Vagina (tissue), 2 donors: ENCODE measurements around the gene TSACC.
A peak's percentile ranks its signal among the peaks of the same experiment; 100 is the strongest.

Experiments used
- POLR2A ChIP-seq, 2 donors: fragments of 450-650 bp; IDR thresholded peaks; one replicate each; pipeline ENCODE4 v1.6.1; 2017; ENCODE audit warnings: antibody characterized with exemption in 2 of 2, mild to moderate bottlenecking in 2 of 2, moderate library complexity in 2 of 2
- POLR2AphosphoS5 ChIP-seq, 2 donors: sonication (generic); formaldehyde crosslinking; IDR thresholded peaks; one replicate each; pipeline ENCODE4 v1.9.0; 2017; ENCODE audit warnings: antibody characterized with exemption in 2 of 2, mild to moderate bottlenecking in 2 of 2, low read depth in 1 of 2; ENCODE audit not compliant: insufficient read depth in 1 of 2
- TF ChIP-seq, protein P1 (sequence below), 3 experiments: fragments of 450-650 bp in 2 of 3; fragments of 200-600 bp in 1 of 3; sonication (generic) in 1 of 3; IDR thresholded peaks; one replicate each; pipeline ENCODE4 v1.5.1; 2017 to 2019; ENCODE audit warnings: antibody characterized with exemption in 3 of 3, mild to moderate bottlenecking in 2 of 3, moderate library complexity in 2 of 3

DNA sequence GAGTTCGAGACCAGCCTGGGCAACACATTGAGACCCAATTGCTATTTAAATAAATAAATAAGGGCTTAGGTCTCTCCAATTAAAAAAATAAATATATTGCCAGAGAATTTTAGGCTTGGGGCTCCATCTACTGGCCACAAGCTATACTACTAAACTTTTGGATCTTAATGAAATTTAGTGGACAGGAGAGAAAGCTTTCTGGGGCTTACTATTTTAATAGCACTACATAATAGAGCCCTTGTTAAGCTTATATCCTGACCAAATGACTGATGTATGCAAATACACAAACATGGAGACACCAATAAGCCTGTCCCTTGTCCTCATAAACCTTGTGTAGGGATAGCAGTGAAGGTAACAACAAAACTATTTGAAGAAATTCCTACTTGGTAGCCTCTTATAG, 18.7 kb upstream of the TSACC start:
- TF ChIP-seq, protein P1, sequence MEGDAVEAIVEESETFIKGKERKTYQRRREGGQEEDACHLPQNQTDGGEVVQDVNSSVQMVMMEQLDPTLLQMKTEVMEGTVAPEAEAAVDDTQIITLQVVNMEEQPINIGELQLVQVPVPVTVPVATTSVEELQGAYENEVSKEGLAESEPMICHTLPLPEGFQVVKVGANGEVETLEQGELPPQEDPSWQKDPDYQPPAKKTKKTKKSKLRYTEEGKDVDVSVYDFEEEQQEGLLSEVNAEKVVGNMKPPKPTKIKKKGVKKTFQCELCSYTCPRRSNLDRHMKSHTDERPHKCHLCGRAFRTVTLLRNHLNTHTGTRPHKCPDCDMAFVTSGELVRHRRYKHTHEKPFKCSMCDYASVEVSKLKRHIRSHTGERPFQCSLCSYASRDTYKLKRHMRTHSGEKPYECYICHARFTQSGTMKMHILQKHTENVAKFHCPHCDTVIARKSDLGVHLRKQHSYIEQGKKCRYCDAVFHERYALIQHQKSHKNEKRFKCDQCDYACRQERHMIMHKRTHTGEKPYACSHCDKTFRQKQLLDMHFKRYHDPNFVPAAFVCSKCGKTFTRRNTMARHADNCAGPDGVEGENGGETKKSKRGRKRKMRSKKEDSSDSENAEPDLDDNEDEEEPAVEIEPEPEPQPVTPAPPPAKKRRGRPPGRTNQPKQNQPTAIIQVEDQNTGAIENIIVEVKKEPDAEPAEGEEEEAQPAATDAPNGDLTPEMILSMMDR (IDR thresholded peaks at IDR 0.05) = peak in 1 of 3 experiments; percentile 22
- TF ChIP-seq POLR2AphosphoS5 (IDR thresholded peaks at IDR 0.05; ENCODE audit: insufficient read depth in 1 of 2, low read depth in 1 of 2) = no peak
- no peak for TF ChIP-seq POLR2A (IDR thresholded peaks at IDR 0.05)
